Measurements from ENCODE around the gene PHAF1.

GRCh38 chr16:67129422-67129821 is 19.7 kb downstream of the PHAF1 start:
- no peak for TF ChIP-seq EZH2 (IDR thresholded peaks at IDR 0.05; ENCODE audit: borderline replicate concordance, low read length)
- no peak for TF ChIP-seq CTCF (conservative IDR thresholded peaks at IDR 0.05 in 1 of 2, IDR thresholded peaks at IDR 0.05 in 1 of 2; ENCODE audit: extremely low read depth in 1 of 2, insufficient read depth in 1 of 2, low read depth in 1 of 2, low read length in 2 of 2)
